A673 (cell line): ENCODE measurements around the gene ADGRL3. TPM values are rescaled to one million over a fixed set of nuclear protein-coding genes. Genes with fewer than 3 reads are reported as not detected.

Experiments used
- BruUV-seq: library from RNA; stranded (reverse); fragments of 400-500 nt; replicated peaks from 2 replicates; lab custom pipeline; 2021; lab: Mats Ljungman, UMichigan
- CTCF ChIA-PET: fragments of 300-600 bp; sonication (Branson Sonifier 250); formaldehyde crosslinking; loops from one replicate; lab custom pipeline; 2022; ENCODE audit warnings: antibody characterized with exemption; lab: Charles Lee
- POLR2A ChIA-PET: fragments of 300-600 bp; sonication (Branson Sonifier 250); formaldehyde crosslinking; loops from one replicate; lab custom pipeline; 2022; ENCODE audit warnings: antibody characterized with exemption; ENCODE audit not compliant: low non-redundant PET; lab: Charles Lee
- DNase-seq: peaks from one replicate; pipeline ENCODE4 v3.0.0-alpha.2; 2015; ENCODE audit warnings: low spot score
- H3K27ac ChIP-seq: fragments of 200-600 bp; sonication (generic); 2 replicates; pipeline ENCODE4 v1.5.1; 2016; ENCODE audit warnings: mixed run types, low read depth, mild to moderate bottlenecking, mixed read lengths, antibody characterized with exemption, low read length; ENCODE audit not compliant: poor library complexity, severe bottlenecking
- H3K27me3 ChIP-seq: fragments of 200-600 bp; sonication (generic); replicated peaks from 2 replicates; pipeline ENCODE4 v1.6.1; 2017; ENCODE audit warnings: mixed run types, low read depth, mild to moderate bottlenecking, mixed read lengths, antibody characterized with exemption, low read length; ENCODE audit not compliant: insufficient read depth, poor library complexity
- H3K36me3 ChIP-seq: fragments of 200-600 bp; sonication (generic); 2 replicates; pipeline ENCODE4 v1.6.1; 2016; ENCODE audit warnings: mixed run types, mild to moderate bottlenecking, mixed read lengths, antibody characterized with exemption, low read length; ENCODE audit not compliant: insufficient read depth, poor library complexity, severe bottlenecking
- H3K4me1 ChIP-seq: fragments of 200-600 bp; sonication (generic); 2 replicates; pipeline ENCODE4 v1.6.1; 2017; ENCODE audit warnings: mixed run types, mild to moderate bottlenecking, mixed read lengths, antibody characterized with exemption, low read length; ENCODE audit not compliant: insufficient read depth, poor library complexity, severe bottlenecking
- H3K4me3 ChIP-seq: fragments of 200-600 bp; sonication (generic); 2 replicates; pipeline ENCODE4 v1.5.1; 2016; ENCODE audit warnings: low read depth, mixed run types, mild to moderate bottlenecking, mixed read lengths, low read length; ENCODE audit not compliant: poor library complexity, severe bottlenecking
- H3K9me3 ChIP-seq: fragments of 200-600 bp; sonication (generic); 2 replicates; pipeline ENCODE4 v1.6.1; 2016; ENCODE audit warnings: mixed run types, low read depth, mild to moderate bottlenecking, mixed read lengths, antibody characterized with exemption, low read length; ENCODE audit not compliant: poor library complexity, severe bottlenecking
- CTCF ChIP-seq: fragments of 300-800, 200-600 bp; sonication (generic); conservative IDR thresholded peaks from 2 replicates; pipeline ENCODE4 v1.5.1; 2017; ENCODE audit warnings: low read depth, mild to moderate bottlenecking, antibody characterized with exemption, low read length, moderate library complexity, mixed read lengths
- EZH2 ChIP-seq: fragments of 200-600 bp; sonication (generic); IDR thresholded peaks from 2 replicates; pipeline ENCODE4 v1.6.1; 2017; ENCODE audit warnings: borderline replicate concordance, low read depth, mild to moderate bottlenecking, mixed read lengths, antibody characterized with exemption, low read length; ENCODE audit not compliant: poor library complexity, severe bottlenecking
- intact Hi-C: fragments of 100-400 bp; cut with micrococcal nuclease; formaldehyde crosslinking; loops from one replicate; pipeline ENCODE4 v1.10.0; 2022; ENCODE audit not compliant: unreplicated experiment
- total RNA-seq: library from RNA; stranded (reverse); gene quantifications from 2 replicates; pipeline ENCODE4 v1.2.3, GENCODE V29; 2021

The ADGRL3 gene
- total RNA-seq, 1 experiment from 2014 or later, result not detected

GRCh38 chr4:61293707-61294400 is 93.7 kb downstream of the ADGRL3 start:
- DNase-seq, result no peak
- CTCF ChIA-PET, result no interaction called here
- Histone ChIP-seq H3K4me1 (no peaks in the 10 kb centered on the region), H3K27ac (no peak overlapping the region), H3K4me3 (no peak overlapping the region), H3K27me3 (no peaks in the 10 kb centered on the region), H3K9me3 (no peaks in the 10 kb centered on the region), H3K36me3 (no peaks in the 10 kb centered on the region)
- no peak for TF ChIP-seq EZH2
- TF ChIP-seq CTCF, result no peak
- intact Hi-C loops, result no loop called here
- no TSS peak for BruUV-seq
- POLR2A ChIA-PET, result no interaction called here

- DNase-seq, result no peak
- H3K9me3 ChIP-seq, result no peaks in the 10 kb centered on the region
- intact Hi-C loops, result no loop called here
- no peaks in the 10 kb centered on the region for H3K36me3 ChIP-seq
- BruUV-seq, result no TSS peak
- no peak overlapping the region for H3K4me3 ChIP-seq
- no peaks in the 10 kb centered on the region for H3K27me3 ChIP-seq
- POLR2A ChIA-PET, result no interaction called here
- no peaks in the 10 kb centered on the region for H3K4me1 ChIP-seq
- H3K27ac ChIP-seq, result no peak overlapping the region
- CTCF ChIA-PET, result no interaction called here
- TF ChIP-seq EZH2 (no peak), CTCF (no peak)
Measured at GRCh38 chr4:61294936-61295335, 94.8 kb downstream of the ADGRL3 start.

GRCh38 chr4:61296144-61296543 is 96.0 kb downstream of the ADGRL3 start:
- ChIA-PET POLR2A (no interaction called here), CTCF (no interaction called here)
- Histone ChIP-seq H3K4me3 (no peak overlapping the region), H3K4me1 (no peaks in the 10 kb centered on the region), H3K9me3 (no peaks in the 10 kb centered on the region), H3K27ac (no peak overlapping the region), H3K27me3 (no peaks in the 10 kb centered on the region), H3K36me3 (no peaks in the 10 kb centered on the region)
- no peak for TF ChIP-seq CTCF
- TF ChIP-seq EZH2, result no peak
- intact Hi-C loops, result no loop called here
- DNase-seq, result no peak
- BruUV-seq, result no TSS peak
